Stimulated activated naive CD8-positive, alpha-beta T cell treated with anti-CD3 and anti-CD28 coated beads, Interleukin-15, Interleukin-2, amounts not matched to agents 100 ng/mL and 50 ng/mL, for 24 hours (primary cell): ENCODE measurements around the gene OR5T3.
"Not testable (repeated sequence)": the region's sequence is repeated elsewhere in the genome, so short reads cannot be mapped to it uniquely, and the experiment has no call there.

Source experiments
- H3K27ac Mint-ChIP-seq: one replicate; pipeline ENCODE4 v1.8.0; 2021; ENCODE audit warnings: mild to moderate bottlenecking, mixed read lengths
- H3K27me3 Mint-ChIP-seq: one replicate; pipeline ENCODE4 v1.8.0; 2021; ENCODE audit warnings: mixed read lengths
- H3K36me3 Mint-ChIP-seq: one replicate; pipeline ENCODE4 v1.8.0; 2021; ENCODE audit warnings: low read depth, mixed read lengths
- H3K4me1 Mint-ChIP-seq: one replicate; pipeline ENCODE4 v1.8.0; 2021; ENCODE audit warnings: low read depth, mixed read lengths
- H3K4me3 Mint-ChIP-seq: one replicate; pipeline ENCODE4 v1.8.0; 2021; ENCODE audit warnings: mild to moderate bottlenecking, mixed read lengths
- H3K9me3 Mint-ChIP-seq: one replicate; pipeline ENCODE4 v1.8.0; 2021; ENCODE audit warnings: mixed read lengths

The OR5T3 gene

GRCh38 chr11:56251954-56252353 is at the start of gene OR5T3:
TSS of gene OR5T3 (plus strand) at chr11:56252254. CDS start at chr11:56252254, 0 bp downstream.
- no peak within 1 kb of the TSS for H3K27ac Mint-ChIP-seq
- H3K4me3 Mint-ChIP-seq = no peak within 1 kb of the TSS
- no peaks in the 10 kb centered on the region for H3K27me3 Mint-ChIP-seq
- no peaks in the 10 kb centered on the region for H3K4me1 Mint-ChIP-seq
- peaks cover 9% of the 10 kb centered on the region for H3K9me3 Mint-ChIP-seq
- H3K36me3 Mint-ChIP-seq = no peaks in the 10 kb centered on the region

- H3K4me1 Mint-ChIP-seq = no peaks in the 10 kb centered on the region
- H3K27me3 Mint-ChIP-seq = no peaks in the 10 kb centered on the region
- no peaks in the 10 kb centered on the region for H3K36me3 Mint-ChIP-seq
- peaks cover 18% of the 10 kb centered on the region for H3K9me3 Mint-ChIP-seq
- no peak overlapping the region for H3K4me3 Mint-ChIP-seq
- H3K27ac Mint-ChIP-seq = no peak overlapping the region
Observed at GRCh38 chr11:56207790-56208189, 44.3 kb upstream of the OR5T3 start.

- H3K27ac Mint-ChIP-seq = no peak overlapping the region
- no peaks in the 10 kb centered on the region for H3K27me3 Mint-ChIP-seq
- peaks cover 22% of the 10 kb centered on the region for H3K9me3 Mint-ChIP-seq
- no peak overlapping the region for H3K4me3 Mint-ChIP-seq
- no peaks in the 10 kb centered on the region for H3K4me1 Mint-ChIP-seq
- no peaks in the 10 kb centered on the region for H3K36me3 Mint-ChIP-seq
Observed at GRCh38 chr11:56214537-56214936, 37.5 kb upstream of the OR5T3 start.

GRCh38 chr11:56219735-56220134 is 32.3 kb upstream of the OR5T3 start:
- not testable (repeated sequence) for H3K27ac Mint-ChIP-seq, H3K27me3 Mint-ChIP-seq
- H3K9me3 Mint-ChIP-seq = peaks cover 23% of the 10 kb centered on the region

GRCh38 chr11:56234155-56234554 is 17.9 kb upstream of the OR5T3 start, which contains the start of gene OR5T2:
TSS of gene OR5T2 (minus strand) at chr11:56234255. CDS start at chr11:56233062, 1,193 bp downstream.
- Mint-ChIP-seq H3K4me1 (no peaks in the 10 kb centered on the region), H3K27ac (no peak within 1 kb of the TSS), H3K27me3 (no peaks in the 10 kb centered on the region), H3K9me3 (peaks cover 21% of the 10 kb centered on the region), H3K36me3 (no peaks in the 10 kb centered on the region), H3K4me3 (no peak within 1 kb of the TSS)

More at GRCh38 chr11:56219735-56220134, 32.3 kb upstream of the OR5T3 start:
- not testable (repeated sequence) for H3K4me3 Mint-ChIP-seq, H3K36me3 Mint-ChIP-seq, H3K4me1 Mint-ChIP-seq

- H3K4me3 Mint-ChIP-seq = no peak overlapping the region
- no peaks in the 10 kb centered on the region for H3K4me1 Mint-ChIP-seq
- H3K27ac Mint-ChIP-seq = no peak overlapping the region
- H3K36me3 Mint-ChIP-seq = no peaks in the 10 kb centered on the region
- peaks cover 24% of the 10 kb centered on the region for H3K9me3 Mint-ChIP-seq
- no peaks in the 10 kb centered on the region for H3K27me3 Mint-ChIP-seq
Observed at GRCh38 chr11:56271092-56271491, 19.0 kb downstream of the OR5T3 start.

GRCh38 chr11:56273854-56274253 is 21.8 kb downstream of the OR5T3 start, which contains the start of gene OR5T1:
TSS of gene OR5T1 (plus strand) at chr11:56274154. CDS start at chr11:56275639, 1,485 bp downstream.
- H3K4me1 Mint-ChIP-seq = no peaks in the 10 kb centered on the region
- H3K4me3 Mint-ChIP-seq = no peak within 1 kb of the TSS
- no peaks in the 10 kb centered on the region for H3K36me3 Mint-ChIP-seq
- H3K27me3 Mint-ChIP-seq = no peaks in the 10 kb centered on the region
- peaks cover 19% of the 10 kb centered on the region for H3K9me3 Mint-ChIP-seq
- no peak within 1 kb of the TSS for H3K27ac Mint-ChIP-seq

GRCh38 chr11:56292154-56292553 is 40.1 kb downstream of the OR5T3 start, which contains the start of gene OR8H1:
TSS of gene OR8H1 (minus strand) at chr11:56292254. CDS start at chr11:56291062, 1,192 bp downstream.
- H3K27me3 Mint-ChIP-seq = no peaks in the 10 kb centered on the region
- H3K4me3 Mint-ChIP-seq = no peak within 1 kb of the TSS
- no peaks in the 10 kb centered on the region for H3K36me3 Mint-ChIP-seq
- no peaks in the 10 kb centered on the region for H3K4me1 Mint-ChIP-seq
- peaks cover 15% of the 10 kb centered on the region for H3K9me3 Mint-ChIP-seq
- H3K27ac Mint-ChIP-seq = no peak within 1 kb of the TSS

GRCh38 chr11:56296898-56297297 is 44.8 kb downstream of the OR5T3 start:
- Mint-ChIP-seq H3K4me1 (no peaks in the 10 kb centered on the region), H3K27ac (no peak overlapping the region), H3K9me3 (peaks cover 9% of the 10 kb centered on the region), H3K27me3 (no peaks in the 10 kb centered on the region), H3K36me3 (no peaks in the 10 kb centered on the region), H3K4me3 (no peak overlapping the region)
